K562 (cell line): Measurements from ENCODE around the gene SPATA16. TPM values are rescaled to one million over a fixed set of nuclear protein-coding genes. Genes with fewer than 3 reads are reported as not detected.

Experiments used
- CEBPG ChIP-seq, 3 experiments: fragments of 200-800 bp in 1 of 3; sonication (Bioruptor generic) in 1 of 3; sonication (generic) in 1 of 3; formaldehyde crosslinking in 1 of 3; IDR thresholded peaks in 2 of 3; conservative IDR thresholded peaks in 1 of 3; 2 replicates each; pipeline versions ENCODE4 v1.6.1 to v1.8.0; 2016 to 2022; ENCODE audit warnings: missing compliant biosample characterization in 2 of 3, missing genetic modification characterization in 2 of 3, mild to moderate bottlenecking in 1 of 3, missing genetic modification reagents in 1 of 3
- CREB1 ChIP-seq, 2 experiments: sonication (generic) in 1 of 2; formaldehyde crosslinking in 1 of 2; IDR thresholded peaks; 2 replicates each; pipeline versions ENCODE4 v1.6.1 to v1.8.0; 2012 to 2022; ENCODE audit warnings: inconsistent platforms in 1 of 2, mild to moderate bottlenecking in 1 of 2, missing genetic modification reagents in 1 of 2, moderate library complexity in 1 of 2
- EHMT2 ChIP-seq: fragments of 450-650 bp; IDR thresholded peaks from 2 replicates; pipeline ENCODE4 v1.6.1; 2018; ENCODE audit warnings: antibody characterized with exemption
- EP400 ChIP-seq: fragments of 450-650 bp; IDR thresholded peaks from 2 replicates; pipeline ENCODE4 v1.6.1; 2017; ENCODE audit warnings: antibody characterized with exemption, mild to moderate bottlenecking, moderate library complexity
- GATAD2B ChIP-seq: fragments of 450-650 bp; IDR thresholded peaks from 2 replicates; pipeline ENCODE4 v1.6.1; 2017; ENCODE audit warnings: mild to moderate bottlenecking, borderline replicate concordance
- JUND ChIP-seq, 2 experiments: IDR thresholded peaks; 2 replicates in 1 of 2; 3 replicates in 1 of 2; pipeline ENCODE4 v1.6.1; 2011; ENCODE audit warnings: borderline replicate concordance in 2 of 2, low read depth in 2 of 2, low read length in 2 of 2, improper control_type of control experiment in 1 of 2, missing biosample characterization in 1 of 2, missing genetic modification characterization in 1 of 2, missing genetic modification reagents in 1 of 2
- L3MBTL2 ChIP-seq: fragments of 450-650 bp; IDR thresholded peaks from 2 replicates; pipeline ENCODE4 v1.6.1; 2016; ENCODE audit warnings: mild to moderate bottlenecking, moderate library complexity
- NBN ChIP-seq: fragments of 450-650 bp; IDR thresholded peaks from 2 replicates; pipeline ENCODE4 v1.6.1; 2016; ENCODE audit warnings: low read depth, mild to moderate bottlenecking
- NR3C1 ChIP-seq: sonication (generic); formaldehyde crosslinking; IDR thresholded peaks from 2 replicates; pipeline ENCODE4 v1.8.1; 2022; ENCODE audit warnings: missing genetic modification reagents
- POLR3G ChIP-seq: IDR thresholded peaks from 2 replicates; pipeline ENCODE4 v1.6.1; 2011; ENCODE audit not compliant: insufficient read length, insufficient replicate concordance; ENCODE audit errors: extremely low read depth
- PTBP1 ChIP-seq: fragments of 200-400 bp; formaldehyde crosslinking; IDR thresholded peaks from 2 replicates; pipeline ENCODE4 v1.6.1; 2017; ENCODE audit warnings: low read depth, low read length
- TBL1XR1 ChIP-seq, 2 experiments: IDR thresholded peaks; 2 replicates each; pipeline ENCODE4 v1.6.1; 2012; ENCODE audit warnings: improper control_type of control experiment in 2 of 2, low read length in 2 of 2, mild to moderate bottlenecking in 1 of 2
- THRAP3 ChIP-seq: fragments of 450-650 bp; IDR thresholded peaks from 2 replicates; pipeline ENCODE4 v1.6.1; 2016; ENCODE audit warnings: mild to moderate bottlenecking, inconsistent platforms, borderline replicate concordance
- XRCC4 ChIP-seq: IDR thresholded peaks from one replicate; pipeline ENCODE4 v1.6.1; 2011; ENCODE audit not compliant: insufficient read depth, insufficient read length; ENCODE audit errors: extremely low read depth
- ZNF12 ChIP-seq: sonication (generic); formaldehyde crosslinking; IDR thresholded peaks from 2 replicates; pipeline ENCODE4 v1.4.0; 2020; ENCODE audit warnings: mild to moderate bottlenecking, missing genetic modification reagents
- ZNF174 ChIP-seq: fragments of 250-450 bp; sonication (Bioruptor Pico); IDR thresholded peaks from 2 replicates; pipeline ENCODE4 v1.4.0; 2020; ENCODE audit warnings: mild to moderate bottlenecking
- polyA plus RNA-seq, 8 experiments: library from polyadenylated mRNA; depleted of rRNA in 4 of 8; stranded (reverse) in 5 of 8; unstranded in 3 of 8; fragments of >200 nt; fragmentation: Nextera tagmentation in 2 of 8; fragmentation: Illumina TruSeq in 1 of 8; extraction: Ambion mirVana in 2 of 8; extraction: Trizol in 1 of 8; gene quantifications; 2 replicates each; pipeline versions ENCODE4 v1.2.1 to v1.2.3, GENCODE V29; 2011 to 2014; ENCODE audit warnings: inconsistent platforms in 1 of 8, missing spikeins in 1 of 8
- total RNA-seq, 7 experiments: library from RNA; depleted of rRNA in 6 of 7; stranded (reverse); fragments of >200 nt in 6 of 7; fragmentation: Illumina TruSeq in 2 of 7; extraction: Trizol in 2 of 7; gene quantifications; 2 replicates each; pipeline versions ENCODE4 v1.2.1 to v1.2.3, GENCODE V29; 2011 to 2021; ENCODE audit warnings: low replicate concordance in 1 of 7
- TF ChIP-seq, protein P1 (sequence below): fragments of 250-450 bp; sonication (Bioruptor Pico); IDR thresholded peaks from 2 replicates; pipeline ENCODE4 v1.5.0; 2021; ENCODE audit warnings: mild to moderate bottlenecking, moderate library complexity
- TF ChIP-seq, protein P2 (sequence below): sonication (generic); formaldehyde crosslinking; IDR thresholded peaks from 2 replicates; pipeline ENCODE4 v1.8.1; 2023; ENCODE audit warnings: mild to moderate bottlenecking, missing genetic modification reagents
- TF ChIP-seq, protein P3 (sequence below), 2 experiments: fragments of 450-650 bp in 1 of 2; sonication (generic) in 1 of 2; formaldehyde crosslinking in 1 of 2; IDR thresholded peaks in 1 of 2; conservative IDR thresholded peaks in 1 of 2; 2 replicates each; pipeline versions ENCODE4 v1.6.1 to v1.8.1; 2016 to 2023; ENCODE audit warnings: mild to moderate bottlenecking in 2 of 2, moderate library complexity in 2 of 2, inconsistent platforms in 1 of 2, missing genetic modification reagents in 1 of 2
- TF ChIP-seq, protein P4 (sequence below): fragments of 250-450 bp; sonication (Bioruptor Pico); IDR thresholded peaks from 2 replicates; pipeline ENCODE4 v1.5.1; 2021; ENCODE audit warnings: mild to moderate bottlenecking

SPATA16 gene
- total and polyA plus RNA-seq, 9 of the 15 experiments (the other 6 are each of a cell fraction or from before 2014, with no cell fraction given), result not detected

DNA sequence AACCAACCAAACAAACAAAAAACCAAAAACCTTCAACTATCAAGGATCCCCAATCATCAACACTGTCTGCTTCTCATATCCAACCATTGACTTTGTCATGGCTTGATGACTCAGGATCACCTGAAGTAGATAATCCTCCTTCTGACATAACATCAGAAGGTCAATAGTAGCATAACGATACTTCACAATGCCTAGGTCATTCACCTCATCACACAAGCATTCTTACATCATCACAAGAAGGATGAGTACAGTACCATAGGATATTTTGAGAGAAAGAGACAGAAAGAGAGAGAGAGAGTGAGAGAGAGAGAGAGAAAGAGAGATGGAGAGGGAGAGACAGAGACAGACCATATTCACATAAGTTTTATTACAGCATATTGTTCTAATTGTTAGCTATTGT lies 42.1 kb downstream of the SPATA16 start (continued):
- TF ChIP-seq, protein P1, sequence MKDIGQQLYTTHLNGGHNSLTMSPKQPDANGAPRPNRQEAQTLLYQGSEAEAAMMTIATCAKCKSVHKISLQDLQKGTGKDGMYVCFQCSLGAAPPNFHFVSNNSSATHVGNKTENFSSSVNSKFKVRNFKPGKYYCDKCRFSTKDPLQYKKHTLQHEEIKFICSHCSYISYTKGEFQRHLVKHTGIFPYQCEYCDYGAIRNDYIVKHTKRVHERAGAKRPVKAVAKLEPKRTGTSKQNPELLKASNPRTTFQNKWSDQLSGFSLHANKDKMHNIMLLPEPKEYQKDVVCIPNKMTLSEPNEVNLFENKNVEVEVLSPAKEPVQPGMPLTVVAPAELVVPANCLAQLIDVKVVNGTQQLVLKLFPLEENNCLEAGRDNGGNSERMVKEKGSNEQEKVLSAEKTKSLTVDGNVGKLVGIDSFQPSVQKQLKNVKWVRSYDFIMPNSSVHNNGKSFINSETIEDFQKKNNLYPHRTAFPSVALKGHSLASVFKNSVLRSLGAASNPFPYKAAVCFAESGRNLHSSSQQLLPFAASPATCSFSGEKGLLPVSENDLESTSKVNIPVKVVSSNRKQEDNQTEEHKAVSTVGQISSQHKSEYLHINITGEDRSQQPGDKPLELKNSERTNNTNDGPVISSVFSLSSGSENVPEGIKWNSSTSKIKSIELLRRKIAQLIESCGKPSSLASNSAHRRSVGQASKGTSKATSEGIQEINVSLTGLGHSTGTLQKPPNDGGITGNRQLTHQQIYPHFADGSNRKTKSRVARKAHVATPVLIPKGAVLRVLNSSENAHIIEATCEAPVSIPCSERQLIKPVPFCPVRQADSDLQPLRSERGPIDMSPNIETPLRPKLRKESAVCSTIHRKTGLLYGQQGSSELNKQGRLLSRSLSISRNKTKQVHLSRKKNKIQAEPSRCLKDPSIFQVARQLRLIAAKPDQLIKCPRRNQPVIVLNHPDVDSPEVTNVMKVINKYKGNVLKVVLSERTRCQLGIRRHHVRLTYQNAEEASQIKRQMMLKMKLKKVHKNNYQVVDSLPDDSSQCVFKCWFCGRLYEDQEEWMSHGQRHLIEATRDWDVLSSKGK (CRISPR knock-in tag), result no peak
- TF ChIP-seq NR3C1 (CRISPR knock-in tag), result no peak
- no peak for TF ChIP-seq ZNF12 (CRISPR knock-in tag)
- no peak for TF ChIP-seq PTBP1
- TF ChIP-seq, protein P2, sequence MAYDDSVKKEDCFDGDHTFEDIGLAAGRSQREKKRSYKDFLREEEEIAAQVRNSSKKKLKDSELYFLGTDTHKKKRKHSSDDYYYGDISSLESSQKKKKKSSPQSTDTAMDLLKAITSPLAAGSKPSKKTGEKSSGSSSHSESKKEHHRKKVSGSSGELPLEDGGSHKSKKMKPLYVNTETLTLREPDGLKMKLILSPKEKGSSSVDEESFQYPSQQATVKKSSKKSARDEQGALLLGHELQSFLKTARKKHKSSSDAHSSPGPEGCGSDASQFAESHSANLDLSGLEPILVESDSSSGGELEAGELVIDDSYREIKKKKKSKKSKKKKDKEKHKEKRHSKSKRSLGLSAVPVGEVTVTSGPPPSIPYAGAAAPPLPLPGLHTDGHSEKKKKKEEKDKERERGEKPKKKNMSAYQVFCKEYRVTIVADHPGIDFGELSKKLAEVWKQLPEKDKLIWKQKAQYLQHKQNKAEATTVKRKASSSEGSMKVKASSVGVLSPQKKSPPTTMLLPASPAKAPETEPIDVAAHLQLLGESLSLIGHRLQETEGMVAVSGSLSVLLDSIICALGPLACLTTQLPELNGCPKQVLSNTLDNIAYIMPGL (CRISPR knock-in tag), result no peak
- TF ChIP-seq JUND (IDR thresholded peaks at IDR 0.05; ENCODE audit: borderline replicate concordance, low read depth, low read length), result peak; percentile 36; the same call in 1 of the 2 replicates
- TF ChIP-seq JUND (tag; IDR thresholded peaks at IDR 0.05; ENCODE audit: borderline replicate concordance, low read depth, low read length), result no peak
- TF ChIP-seq POLR3G, result no peak
- no peak for TF ChIP-seq THRAP3
- no peak for TF ChIP-seq XRCC4
- TF ChIP-seq EHMT2, result 0 out of 2 replicates have a peak, but pooled peaks have one; percentile 44
- no peak for TF ChIP-seq GATAD2B
- no peak for TF ChIP-seq CREB1 (IDR thresholded peaks at IDR 0.05)
- no peak for TF ChIP-seq CREB1 (CRISPR knock-in tag; IDR thresholded peaks at IDR 0.05)
- no peak for TF ChIP-seq L3MBTL2
- no peak for TF ChIP-seq NBN
- no peak for TF ChIP-seq CEBPG (CRISPR knock-in tag; IDR thresholded peaks at IDR 0.05)
- TF ChIP-seq CEBPG (tag; conservative IDR thresholded peaks at IDR 0.05 in 1 of 2, IDR thresholded peaks at IDR 0.05 in 1 of 2), result peak in 1 of 2 experiments; percentile 49; a peak in 1 of 4 replicates
- TF ChIP-seq EP400, result no peak
- TF ChIP-seq, protein P3, sequence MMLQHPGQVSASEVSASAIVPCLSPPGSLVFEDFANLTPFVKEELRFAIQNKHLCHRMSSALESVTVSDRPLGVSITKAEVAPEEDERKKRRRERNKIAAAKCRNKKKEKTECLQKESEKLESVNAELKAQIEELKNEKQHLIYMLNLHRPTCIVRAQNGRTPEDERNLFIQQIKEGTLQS (IDR thresholded peaks at IDR 0.05), result peak; percentile 75
- TF ChIP-seq, protein P3 (CRISPR knock-in tag; conservative IDR thresholded peaks at IDR 0.05), result no peak
- TF ChIP-seq TBL1XR1 (IDR thresholded peaks at IDR 0.05; ENCODE audit: low read length in 2 of 2), result no peak
- TF ChIP-seq ZNF174, result no peak
- TF ChIP-seq, protein P4, sequence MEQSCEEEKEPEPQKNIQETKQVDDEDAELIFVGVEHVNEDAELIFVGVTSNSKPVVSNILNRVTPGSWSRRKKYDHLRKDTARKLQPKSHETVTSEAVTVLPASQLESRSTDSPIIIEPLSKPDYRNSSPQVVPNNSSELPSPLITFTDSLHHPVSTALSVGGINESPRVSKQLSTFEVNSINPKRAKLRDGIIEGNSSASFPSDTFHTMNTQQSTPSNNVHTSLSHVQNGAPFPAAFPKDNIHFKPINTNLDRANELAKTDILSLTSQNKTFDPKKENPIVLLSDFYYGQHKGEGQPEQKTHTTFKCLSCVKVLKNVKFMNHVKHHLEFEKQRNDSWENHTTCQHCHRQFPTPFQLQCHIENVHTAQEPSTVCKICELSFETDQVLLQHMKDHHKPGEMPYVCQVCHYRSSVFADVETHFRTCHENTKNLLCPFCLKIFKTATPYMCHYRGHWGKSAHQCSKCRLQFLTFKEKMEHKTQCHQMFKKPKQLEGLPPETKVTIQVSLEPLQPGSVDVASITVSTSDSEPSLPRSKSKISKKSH (CRISPR knock-in tag), result no peak
